Measurements from ENCODE around the gene ZNRD2.

- no peak for TF ChIP-seq RARB (CRISPR knock-in tag; IDR thresholded peaks at IDR 0.05)
- TF ChIP-seq ISL1 (CRISPR knock-in tag; IDR thresholded peaks at IDR 0.05), result no peak
- no peak for TF ChIP-seq CSRNP3 (CRISPR knock-in tag; IDR thresholded peaks at IDR 0.05)
- no peak for TF ChIP-seq PATZ1 (CRISPR knock-in tag; IDR thresholded peaks at IDR 0.05; ENCODE audit: borderline replicate concordance)
- no peak for TF ChIP-seq TCF4 (CRISPR knock-in tag; IDR thresholded peaks at IDR 0.05; ENCODE audit: borderline replicate concordance)
- no peak for TF ChIP-seq TOX (CRISPR knock-in tag; IDR thresholded peaks at IDR 0.05; ENCODE audit: borderline replicate concordance)
- no peak for TF ChIP-seq ZC3H10 (CRISPR knock-in tag; IDR thresholded peaks at IDR 0.05)
- no peak for TF ChIP-seq ZFP3 (CRISPR knock-in tag; IDR thresholded peaks at IDR 0.05)
- no peak for TF ChIP-seq GLIS3 (CRISPR knock-in tag; IDR thresholded peaks at IDR 0.05)
- TF ChIP-seq POU6F1 (CRISPR knock-in tag; IDR thresholded peaks at IDR 0.05; ENCODE audit: borderline replicate concordance, low read depth), result no peak
- TF ChIP-seq ESRRG (CRISPR knock-in tag; IDR thresholded peaks at IDR 0.05), result no peak
- no peak for TF ChIP-seq CREB5 (CRISPR knock-in tag; IDR thresholded peaks at IDR 0.05; ENCODE audit: low read depth)
Observed at GRCh38 chr11:65610404-65610803, 40.1 kb downstream of the ZNRD2 start.
